ENCODE data around the gene MVB12B. TPM values are rescaled to one million over a fixed set of nuclear protein-coding genes. Genes with fewer than 3 reads are reported as not detected.

Gene MVB12B
- total RNA-seq, 1 donor from 2014 or later, result 7.7 TPM

DNA sequence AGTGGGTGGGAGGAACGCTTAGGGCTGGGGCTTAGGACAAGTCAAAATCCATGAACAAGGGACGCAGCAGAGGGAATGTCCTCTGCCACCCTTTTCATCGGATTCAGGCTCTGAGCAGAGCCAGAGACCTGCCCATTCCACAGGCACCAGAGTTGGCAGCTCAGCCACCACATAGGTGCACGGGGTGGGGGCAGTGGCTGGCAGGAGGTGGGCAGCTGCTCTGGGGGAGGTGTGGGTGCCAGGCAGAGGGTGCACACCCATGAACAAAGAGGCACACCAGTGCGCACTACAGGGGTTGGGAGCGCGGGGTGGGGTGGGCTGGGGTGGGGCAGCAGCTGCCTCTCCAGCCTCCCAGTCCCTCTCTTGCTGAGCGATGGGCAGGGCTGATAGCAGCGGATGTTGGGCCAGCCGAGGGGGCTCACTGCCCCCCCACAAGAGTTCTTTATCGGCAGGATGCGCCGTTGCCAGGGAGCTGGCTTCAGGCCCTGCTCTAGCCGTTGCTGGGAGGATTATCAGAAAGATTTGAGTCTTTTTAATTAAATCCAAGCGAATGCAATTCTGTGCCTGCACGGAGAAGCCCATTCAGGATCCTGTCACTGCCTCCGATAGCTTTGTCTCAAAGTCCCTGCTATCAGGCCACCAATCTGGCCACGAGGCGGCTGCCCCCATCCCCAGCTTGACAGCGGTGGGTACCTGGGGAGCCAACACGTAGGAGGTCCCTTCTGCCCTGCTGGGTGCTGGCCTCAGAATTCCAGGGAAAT lies 222.8 kb downstream of the MVB12B start:
- intact Hi-C loops (cut with micrococcal nuclease), result no loop called here

DNA sequence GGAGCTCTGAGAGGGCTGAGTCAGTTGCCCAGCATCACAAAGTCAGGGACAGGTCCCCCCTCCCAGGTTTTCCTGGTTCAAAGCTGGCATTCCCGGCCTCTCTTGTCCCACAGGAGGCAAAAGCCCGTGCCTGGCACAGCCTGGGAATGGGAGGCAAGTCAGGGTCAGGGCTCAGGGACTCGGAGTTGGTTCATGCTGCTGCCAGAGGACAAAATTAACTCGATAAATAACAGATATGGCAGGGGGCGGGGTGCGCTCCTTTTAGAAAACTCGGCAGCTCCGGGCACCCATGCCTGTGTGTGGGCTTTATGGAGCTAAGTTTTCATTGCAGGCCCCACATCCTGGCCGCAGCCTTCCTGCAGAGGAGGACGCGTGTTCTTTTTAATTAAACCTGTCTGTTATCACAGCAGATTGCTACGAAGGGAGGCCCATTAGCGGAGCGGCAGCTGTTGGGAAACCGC lies 224.3 kb downstream of the MVB12B start:
- intact Hi-C loops (cut with micrococcal nuclease), result no loop called here

DNA sequence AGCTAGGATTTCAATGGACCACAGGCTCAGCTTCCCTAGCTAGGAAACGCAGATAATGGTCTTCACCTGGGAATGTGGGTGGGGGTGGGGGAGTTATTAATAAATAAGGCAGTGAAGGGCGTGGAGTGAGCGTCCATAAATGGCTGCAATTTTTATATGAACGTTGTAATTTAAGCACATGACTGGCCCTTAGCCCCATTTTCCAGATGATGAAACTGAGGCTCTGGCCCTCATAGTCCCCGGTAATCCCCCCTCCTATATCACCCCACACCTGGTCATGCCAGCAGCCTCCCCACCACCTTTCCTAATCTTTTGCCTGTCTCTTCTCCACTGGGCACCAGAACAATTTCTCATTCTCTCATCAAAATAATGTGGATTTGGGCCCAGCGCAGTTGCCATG lies 225.2 kb downstream of the MVB12B start:
- intact Hi-C loops (cut with micrococcal nuclease), result no loop called here

DNA sequence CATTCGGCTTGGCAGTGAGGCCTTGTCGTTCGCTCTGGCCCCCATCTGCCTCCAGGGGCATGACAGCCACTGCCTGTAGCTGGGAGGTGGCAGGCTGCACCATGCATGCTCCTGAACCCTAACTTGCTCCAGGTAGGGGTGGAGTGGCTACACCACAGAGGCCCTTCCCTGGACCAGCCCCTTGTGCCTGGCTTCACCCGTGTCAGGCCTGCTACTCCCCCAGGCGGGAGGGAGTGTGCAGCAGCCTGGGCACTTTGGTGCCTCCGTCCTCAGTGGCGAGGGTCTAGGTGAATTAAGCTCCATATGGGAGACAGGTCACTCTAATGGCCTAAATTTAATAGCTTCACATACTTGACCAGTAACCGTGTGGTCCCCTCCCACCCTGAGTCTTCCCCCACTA lies 227.7 kb downstream of the MVB12B start:
- intact Hi-C loops (cut with micrococcal nuclease), result no loop called here

DNA sequence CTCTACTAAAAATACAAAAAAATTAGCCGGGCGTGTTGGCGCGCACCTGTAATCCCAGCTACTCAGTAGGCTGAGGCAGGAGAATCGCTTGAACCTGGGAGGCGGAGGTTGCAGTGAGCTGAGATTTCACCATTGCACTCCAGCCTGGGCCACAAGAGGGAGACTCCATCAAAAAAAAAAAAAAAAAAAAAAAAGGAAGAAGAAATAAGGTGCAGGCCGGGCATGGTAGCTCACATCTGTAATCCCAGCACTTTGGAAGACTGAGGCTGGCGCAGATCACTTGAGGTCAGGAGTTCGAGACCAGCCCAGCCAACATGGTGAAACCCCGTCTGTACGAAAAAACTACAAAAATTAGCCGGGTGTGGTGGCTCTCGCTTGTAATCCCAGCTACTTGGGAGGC lies 228.8 kb downstream of the MVB12B start:
- intact Hi-C loops (cut with micrococcal nuclease), result loop anchor here (5.0 kb wide), 1 partner anchor 38 kb away; no protein-coding TSS in a partner anchor
